ENCODE results near the gene CACNG8. TPM values are rescaled to one million over a fixed set of nuclear protein-coding genes. Genes with fewer than 3 reads are reported as not detected.

The CACNG8 gene
- total and polyA plus RNA-seq, 4 experiments from 2014 or later, result not detected

GRCh38 chr19:54021932-54022331, 59.2 kb downstream of the CACNG8 start:
- ChIA-PET POLR2A (ENCODE audit: partially characterized antibody) (interaction anchor here (0.6 kb wide), 1 partner anchor 93 kb away, joined by 3 read pairs; no protein-coding TSS in a partner anchor), CTCF (ENCODE audit: partially characterized antibody) (interaction anchor here (1.0 to 10.2 kb wide), 3 partner anchors 8 to 232 kb away, joined by 3 to 97 read pairs (median 25); no protein-coding TSS in a partner anchor)
- no peak for DNase-seq
- intact Hi-C loops (cut with micrococcal nuclease), result loop anchor here (5.0 to 10.0 kb wide), 3 partner anchors 117 to 825 kb away; partner anchors contain the start of gene CACNG7
- Histone ChIP-seq H3K27me3 (ENCODE audit: insufficient read depth, low read length) (no peaks in the 10 kb centered on the region), H3K4me1 (ENCODE audit: insufficient read depth, low read length) (peaks cover 5% of the 10 kb centered on the region), H3K27ac (ENCODE audit: low read depth, low read length) (no peak overlapping the region), H3K9me3 (ENCODE audit: control insufficient read depth in 1 of 2, low read length in 2 of 2) (no peaks in the 10 kb centered on the region), H3K36me3 (ENCODE audit: insufficient read depth, low read length) (no peaks in the 10 kb centered on the region), H3K4me3 (ENCODE audit: low read length in 2 of 2) (no peak overlapping the region)
- Mint-ChIP-seq H3K36me3 (no peaks in the 10 kb centered on the region), H3K4me1 (peaks cover 0 to 8% (median 2%) of the 10 kb centered on the region in 4 donors), H3K27me3 (peaks cover 22 to 39% of the 10 kb centered on the region in 2 donors), H3K9me3 (peaks cover 0 to 4% (median 0%) of the 10 kb centered on the region in 8 donors), H3K4me3 (no peak overlapping the region), H3K27ac (no peak overlapping the region)

- peaks cover 5% of the 10 kb centered on the region for H3K4me1 ChIP-seq (ENCODE audit: insufficient read depth, low read length)
- H3K27me3 ChIP-seq (ENCODE audit: insufficient read depth, low read length), result no peaks in the 10 kb centered on the region
- H3K9me3 Mint-ChIP-seq, result peaks cover 0 to 4% (median 0%) of the 10 kb centered on the region in 8 donors
- H3K4me3 ChIP-seq (ENCODE audit: low read length in 2 of 2), result no peak overlapping the region
- H3K27me3 Mint-ChIP-seq, result peaks cover 16 to 33% of the 10 kb centered on the region in 2 donors
- intact Hi-C loops (cut with micrococcal nuclease), result loop anchor here (5.0 to 10.0 kb wide), 3 partner anchors 118 to 826 kb away; partner anchors contain the start of gene CACNG7
- H3K4me3 Mint-ChIP-seq, result no peak overlapping the region
- ChIA-PET POLR2A (ENCODE audit: partially characterized antibody) (no interaction called here), CTCF (ENCODE audit: partially characterized antibody) (interaction anchor here (0.9 to 10.2 kb wide), 13 partner anchors 9 to 249 kb away, joined by 3 to 97 read pairs (median 6); no protein-coding TSS in a partner anchor)
- DNase-seq, result no peak
- H3K4me1 Mint-ChIP-seq, result peaks cover 0 to 8% (median 2%) of the 10 kb centered on the region in 4 donors
- no peaks in the 10 kb centered on the region for H3K36me3 ChIP-seq (ENCODE audit: insufficient read depth, low read length)
- H3K27ac ChIP-seq (ENCODE audit: low read depth, low read length), result no peak overlapping the region
- peak overlapping the region in 1 of 7 donors; percentile 29 for H3K27ac Mint-ChIP-seq
- H3K36me3 Mint-ChIP-seq, result no peaks in the 10 kb centered on the region
- H3K9me3 ChIP-seq (ENCODE audit: control insufficient read depth in 1 of 2, low read length in 2 of 2), result no peaks in the 10 kb centered on the region
These were observed 60.5 kb downstream of the CACNG8 start for GRCh38 chr19:54023191-54023590.

GRCh38 chr19:54024660-54025059, 61.9 kb downstream of the CACNG8 start:
- Histone ChIP-seq H3K27me3 (ENCODE audit: insufficient read depth, low read length) (no peaks in the 10 kb centered on the region), H3K36me3 (ENCODE audit: insufficient read depth, low read length) (no peaks in the 10 kb centered on the region), H3K4me3 (ENCODE audit: low read length in 2 of 2) (no peak overlapping the region), H3K4me1 (ENCODE audit: insufficient read depth, low read length) (peaks cover 5% of the 10 kb centered on the region), H3K9me3 (ENCODE audit: control insufficient read depth in 1 of 2, low read length in 2 of 2) (no peaks in the 10 kb centered on the region), H3K27ac (ENCODE audit: low read depth, low read length) (no peak overlapping the region)
- CTCF ChIA-PET (ENCODE audit: partially characterized antibody), result interaction anchor here (0.7 to 10.2 kb wide), 13 partner anchors 8 to 1030 kb away, joined by 3 to 97 read pairs (median 4); no protein-coding TSS in a partner anchor
- no peak overlapping the region for H3K4me3 Mint-ChIP-seq
- intact Hi-C loops (cut with micrococcal nuclease), result loop anchor here (1.0 to 10.0 kb wide), 5 partner anchors 120 to 827 kb away; partner anchors contain the start of gene CACNG7
- H3K27me3 Mint-ChIP-seq, result peaks cover 18 to 39% of the 10 kb centered on the region in 2 donors
- no peaks in the 10 kb centered on the region for H3K36me3 Mint-ChIP-seq
- H3K27ac Mint-ChIP-seq, result no peak overlapping the region
- H3K9me3 Mint-ChIP-seq, result peaks cover 0 to 4% (median 0%) of the 10 kb centered on the region in 8 donors
- H3K4me1 Mint-ChIP-seq, result peaks cover 0 to 8% (median 2%) of the 10 kb centered on the region in 4 donors
- POLR2A ChIA-PET (ENCODE audit: partially characterized antibody), result no interaction called here
- DNase-seq, result no peak

GRCh38 chr19:54026656-54027055, 63.9 kb downstream of the CACNG8 start:
- Mint-ChIP-seq H3K36me3 (no peaks in the 10 kb centered on the region), H3K4me3 (no peak overlapping the region), H3K4me1 (peaks cover 0 to 8% (median 5%) of the 10 kb centered on the region in 4 donors), H3K9me3 (peaks cover 0 to 4% (median 0%) of the 10 kb centered on the region in 8 donors), H3K27ac (no peak overlapping the region), H3K27me3 (peaks cover 21 to 39% of the 10 kb centered on the region in 2 donors)
- Histone ChIP-seq H3K4me1 (ENCODE audit: insufficient read depth, low read length) (peaks cover 5% of the 10 kb centered on the region), H3K27me3 (ENCODE audit: insufficient read depth, low read length) (no peaks in the 10 kb centered on the region), H3K27ac (ENCODE audit: low read depth, low read length) (no peak overlapping the region), H3K9me3 (ENCODE audit: control insufficient read depth in 1 of 2, low read length in 2 of 2) (no peaks in the 10 kb centered on the region), H3K36me3 (ENCODE audit: insufficient read depth, low read length) (no peaks in the 10 kb centered on the region), H3K4me3 (ENCODE audit: low read length in 2 of 2) (no peak overlapping the region)
- POLR2A ChIA-PET (ENCODE audit: partially characterized antibody), result interaction anchor here (0.6 kb wide), 1 partner anchor 158 kb away, joined by 3 read pairs; no protein-coding TSS in a partner anchor
- intact Hi-C loops (cut with micrococcal nuclease), result loop anchor here (10.0 kb wide), 1 partner anchor 122 kb away; the partner anchor contains the start of gene CACNG7
- CTCF ChIA-PET (ENCODE audit: partially characterized antibody), result interaction anchor here (1.7 to 10.2 kb wide), 3 partner anchors 9 to 236 kb away, joined by 6 to 97 read pairs (median 6); no protein-coding TSS in a partner anchor
- no peak for DNase-seq

GRCh38 chr19:54029301-54029700, 66.6 kb downstream of the CACNG8 start:
- POLR2A ChIA-PET (ENCODE audit: partially characterized antibody), result no interaction called here

DNA sequence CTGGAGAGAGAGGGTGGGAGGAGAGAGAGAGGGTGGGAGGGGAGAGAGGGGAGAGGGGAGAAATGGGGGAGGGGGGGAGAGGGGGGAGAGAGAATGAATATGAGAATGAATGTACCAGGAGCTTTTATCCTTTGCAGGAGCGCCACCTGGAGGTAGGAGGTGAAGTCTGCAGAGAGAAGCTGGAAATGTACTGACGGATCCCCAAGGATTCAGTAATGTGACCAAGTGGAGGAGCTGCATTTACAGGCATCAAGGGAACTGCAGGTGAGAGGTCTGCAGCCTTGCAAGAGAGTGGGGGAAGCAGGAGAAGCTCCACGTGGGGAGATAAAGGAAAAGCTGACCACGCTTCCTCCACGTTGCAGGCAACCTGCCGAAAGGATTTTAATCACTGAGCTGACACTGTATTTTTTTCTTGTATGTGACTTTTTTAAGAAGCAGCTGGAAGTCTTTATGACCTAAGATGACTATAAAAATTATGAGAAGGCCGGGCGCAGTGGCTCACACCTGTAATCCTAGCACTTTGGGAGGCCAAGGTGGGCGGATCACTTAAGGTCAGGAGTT, 67.3 kb downstream of the CACNG8 start:
- intact Hi-C loops (cut with micrococcal nuclease), result loop anchor here (1.0 to 10.0 kb wide), 2 partner anchors 125 to 188 kb away; partner anchors contain the start of gene CACNG7
- Mint-ChIP-seq H3K27me3 (peaks cover 17 to 22% of the 10 kb centered on the region in 2 donors), H3K4me1 (peaks cover 0 to 4% (median under 1%) of the 10 kb centered on the region in 4 donors), H3K9me3 (no peaks in the 10 kb centered on the region), H3K27ac (no peak overlapping the region), H3K4me3 (no peak overlapping the region), H3K36me3 (no peaks in the 10 kb centered on the region)
- Histone ChIP-seq H3K27ac (ENCODE audit: low read depth, low read length) (no peak overlapping the region), H3K27me3 (ENCODE audit: insufficient read depth, low read length) (no peaks in the 10 kb centered on the region), H3K36me3 (ENCODE audit: insufficient read depth, low read length) (no peaks in the 10 kb centered on the region), H3K4me1 (ENCODE audit: insufficient read depth, low read length) (no peaks in the 10 kb centered on the region), H3K4me3 (ENCODE audit: low read length in 2 of 2) (no peak overlapping the region), H3K9me3 (ENCODE audit: control insufficient read depth in 1 of 2, low read length in 2 of 2) (no peaks in the 10 kb centered on the region)
- CTCF ChIA-PET (ENCODE audit: partially characterized antibody), result interaction anchor here (0.7 to 10.2 kb wide), 14 partner anchors 8 to 258 kb away, joined by 3 to 97 read pairs (median 4); partner anchors contain the start of gene MYADM
- DNase-seq, result peak; percentile 28 to 47 (median 40)
- POLR2A ChIA-PET (ENCODE audit: partially characterized antibody), result no interaction called here

More at GRCh38 chr19:54029301-54029700, 66.6 kb downstream of the CACNG8 start:
- H3K9me3 Mint-ChIP-seq, result peaks cover 0 to 4% (median 0%) of the 10 kb centered on the region in 8 donors
- no peak overlapping the region for H3K27ac Mint-ChIP-seq
- no peak overlapping the region for H3K4me3 Mint-ChIP-seq
- no peak for DNase-seq
- CTCF ChIA-PET (ENCODE audit: partially characterized antibody), result interaction anchor here (1.2 to 10.2 kb wide), 9 partner anchors 9 to 257 kb away, joined by 4 to 97 read pairs (median 6); partner anchors contain the start of gene MYADM
- Histone ChIP-seq H3K9me3 (ENCODE audit: control insufficient read depth in 1 of 2, low read length in 2 of 2) (no peaks in the 10 kb centered on the region), H3K36me3 (ENCODE audit: insufficient read depth, low read length) (no peaks in the 10 kb centered on the region), H3K27ac (ENCODE audit: low read depth, low read length) (no peak overlapping the region), H3K4me1 (ENCODE audit: insufficient read depth, low read length) (no peaks in the 10 kb centered on the region), H3K4me3 (ENCODE audit: low read length in 2 of 2) (no peak overlapping the region), H3K27me3 (ENCODE audit: insufficient read depth, low read length) (no peaks in the 10 kb centered on the region)
- H3K4me1 Mint-ChIP-seq, result peaks cover 0 to 4% (median 1%) of the 10 kb centered on the region in 4 donors
- peaks cover 19 to 27% of the 10 kb centered on the region in 2 donors for H3K27me3 Mint-ChIP-seq
- intact Hi-C loops (cut with micrococcal nuclease), result loop anchor here (10.0 kb wide), 1 partner anchor 124 kb away; the partner anchor contains the start of gene CACNG7
- H3K36me3 Mint-ChIP-seq, result no peaks in the 10 kb centered on the region
